GM10248 (cell line): Measurements from ENCODE around the gene ICA1.

ENCODE experiments used
- CTCF ChIA-PET: fragments of 300-600 bp; sonication (Branson Sonifier 250); formaldehyde crosslinking; extraction: SDS; loops from one replicate; lab custom pipeline; 2021; ENCODE audit warnings: antibody characterized with exemption; lab: Yijun Ruan, JAX
- POLR2A ChIA-PET: fragments of 350-650 bp; sonication (Branson Sonifier 250); formaldehyde crosslinking; extraction: SDS; loops from one replicate; lab custom pipeline; 2020; ENCODE audit warnings: antibody characterized with exemption; lab: Yijun Ruan, JAX
- DNase-seq: peaks from one replicate; pipeline ENCODE4 v3.0.0; 2012; ENCODE audit errors: extremely low spot score
- CTCF ChIP-seq: IDR thresholded peaks from 2 replicates; pipeline ENCODE4 v1.5.1; 2012; ENCODE audit warnings: mild to moderate bottlenecking, low read depth; ENCODE audit errors: extremely low read depth, missing control alignments, control extremely low read depth

The ICA1 gene

DNA sequence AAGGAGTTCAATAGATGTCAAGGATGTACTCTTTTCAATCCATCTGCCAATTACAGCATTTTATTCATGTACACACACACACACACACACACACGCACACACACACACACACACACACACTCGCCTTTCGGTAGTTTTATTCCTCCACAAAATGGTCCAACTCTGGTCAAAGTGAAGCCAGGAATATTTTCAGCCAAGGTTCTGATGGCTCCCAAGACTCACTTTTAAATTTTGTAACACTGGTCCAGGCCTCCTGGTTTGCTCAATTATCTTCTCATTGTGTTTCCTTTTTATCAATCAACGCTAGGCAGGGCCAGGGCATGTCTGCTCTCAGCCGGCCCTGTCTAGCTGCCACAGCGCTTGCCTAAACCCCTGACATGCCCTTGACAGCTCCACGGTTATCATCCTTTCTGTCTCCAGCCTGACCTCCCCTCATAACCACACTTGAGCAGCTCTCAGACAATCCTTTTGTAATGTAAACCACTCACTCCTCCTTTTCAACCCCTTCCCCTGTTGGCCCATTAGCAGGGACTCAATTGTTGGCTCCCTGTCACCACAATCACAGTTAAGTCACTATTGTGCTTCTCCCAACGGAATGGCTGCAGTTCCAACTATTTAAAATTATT is 115.1 kb downstream of the ICA1 start:
- POLR2A ChIA-PET, result no interaction called here
- DNase-seq, result no peak
- TF ChIP-seq CTCF, result no peak
- CTCF ChIA-PET, result interaction anchor here (0.7 to 3.7 kb wide), 6 partner anchors 12 to 374 kb away, joined by 3 to 16 read pairs (median 4); no protein-coding TSS in a partner anchor

GRCh38 chr7:8146106-8146787 is 115.7 kb downstream of the ICA1 start:
- POLR2A ChIA-PET, result no interaction called here
- CTCF ChIA-PET, result interaction anchor here (0.7 to 3.7 kb wide), 4 partner anchors 12 to 61 kb away, joined by 3 to 16 read pairs (median 6); no protein-coding TSS in a partner anchor
- TF ChIP-seq CTCF, result no peak
- no peak for DNase-seq

GRCh38 chr7:8144856-8145255 is 117.1 kb downstream of the ICA1 start:
- CTCF ChIA-PET, result no interaction called here
- TF ChIP-seq CTCF, result no peak

GRCh38 chr7:8143151-8143874 is 118.7 kb downstream of the ICA1 start:
- CTCF ChIA-PET, result interaction anchor here (1.3 to 1.8 kb wide), 4 partner anchors 11 to 26 kb away, joined by 4 to 6 read pairs (median 4); no protein-coding TSS in a partner anchor
- POLR2A ChIA-PET, result no interaction called here

More at GRCh38 chr7:8144856-8145255, 117.1 kb downstream of the ICA1 start:
- POLR2A ChIA-PET, result no interaction called here
- no peak for DNase-seq

GRCh38 chr7:8142477-8142876 is 119.5 kb downstream of the ICA1 start:
- DNase-seq, result no peak
- TF ChIP-seq CTCF, result no peak
- POLR2A ChIA-PET, result no interaction called here
- CTCF ChIA-PET, result interaction anchor here (1.4 to 1.8 kb wide), 3 partner anchors 10 to 22 kb away, joined by 4 to 6 read pairs (median 5); no protein-coding TSS in a partner anchor

More at GRCh38 chr7:8143151-8143874, 118.7 kb downstream of the ICA1 start:
- DNase-seq, result no peak
- no peak for TF ChIP-seq CTCF

GRCh38 chr7:8141070-8141469 is 120.9 kb downstream of the ICA1 start:
- CTCF ChIA-PET, result interaction anchor here (1.5 kb wide), 1 partner anchor 50 kb away, joined by 4 read pairs; no protein-coding TSS in a partner anchor
- no peak for DNase-seq
- POLR2A ChIA-PET, result no interaction called here
- TF ChIP-seq CTCF, result no peak
